Vagina (tissue), 2 donors: ENCODE data around the gene TSC22D4.

ENCODE experiments used
- CTCF ChIP-seq, 3 experiments: fragments of 450-650 bp in 2 of 3; fragments of 200-600 bp in 1 of 3; sonication (generic) in 1 of 3; IDR thresholded peaks; one replicate each; pipeline ENCODE4 v1.5.1; 2017 to 2019; ENCODE audit warnings: antibody characterized with exemption in 3 of 3, mild to moderate bottlenecking in 2 of 3, moderate library complexity in 2 of 3
- POLR2A ChIP-seq, 2 donors: fragments of 450-650 bp; IDR thresholded peaks; one replicate each; pipeline ENCODE4 v1.6.1; 2017; ENCODE audit warnings: antibody characterized with exemption in 2 of 2, mild to moderate bottlenecking in 2 of 2, moderate library complexity in 2 of 2

GRCh38 chr7:100438172-100438571 lies 40.8 kb downstream of the TSC22D4 start:
- TF ChIP-seq CTCF (IDR thresholded peaks at IDR 0.05) (no peak), POLR2A (IDR thresholded peaks at IDR 0.05) (no peak)
